Brain microvascular endothelial cell (primary cell): Measurements from ENCODE around the gene LCNL1.
"Not testable (repeated sequence)": the region's sequence is repeated elsewhere in the genome, so short reads cannot be mapped to it uniquely, and the experiment has no call there.

Experiments used
- DNase-seq: peaks from one replicate; pipeline ENCODE4 v3.0.0-alpha.2; 2020
- H3K27ac ChIP-seq: fragments of 250-450 bp; sonication (Bioruptor Pico); 2 replicates; pipeline ENCODE4 v1.5.1; 2020; ENCODE audit warnings: mild to moderate bottlenecking, moderate library complexity
- H3K27me3 ChIP-seq: fragments of 250-450 bp; sonication (Bioruptor Pico); replicated peaks from 2 replicates; pipeline ENCODE4 v1.5.1; 2020; ENCODE audit warnings: mild to moderate bottlenecking
- H3K36me3 ChIP-seq: fragments of 250-450 bp; sonication (Bioruptor Pico); replicated peaks from 2 replicates; pipeline ENCODE4 v1.5.1; 2020; ENCODE audit warnings: mild to moderate bottlenecking
- H3K4me3 ChIP-seq: 2 replicates; pipeline ENCODE4 v1.5.1; 2011; ENCODE audit warnings: low read depth, mild to moderate bottlenecking, control low read depth, low read length, moderate library complexity
- in situ Hi-C: cut with HindIII; loops from 2 replicates; pipeline ENCODE4 v1.10.0; 2017; ENCODE audit warnings: low sequenced_read_pairs, low pct_ligation_motif_present
- TF ChIP-seq, protein P1 (sequence below): IDR thresholded peaks from 2 replicates; pipeline ENCODE4 v1.5.1; 2011; ENCODE audit warnings: low read depth, mild to moderate bottlenecking, moderate library complexity, low read length, control low read depth, inconsistent platforms; ENCODE audit errors: missing control alignments

LCNL1 gene

GRCh38 chr9:137004285-137004684, 21.5 kb downstream of the LCNL1 start:
- H3K36me3 ChIP-seq, H3K27me3 ChIP-seq, H3K4me3 ChIP-seq, in situ Hi-C loops, H3K27ac ChIP-seq: not testable (repeated sequence)
- TF ChIP-seq, protein P1, sequence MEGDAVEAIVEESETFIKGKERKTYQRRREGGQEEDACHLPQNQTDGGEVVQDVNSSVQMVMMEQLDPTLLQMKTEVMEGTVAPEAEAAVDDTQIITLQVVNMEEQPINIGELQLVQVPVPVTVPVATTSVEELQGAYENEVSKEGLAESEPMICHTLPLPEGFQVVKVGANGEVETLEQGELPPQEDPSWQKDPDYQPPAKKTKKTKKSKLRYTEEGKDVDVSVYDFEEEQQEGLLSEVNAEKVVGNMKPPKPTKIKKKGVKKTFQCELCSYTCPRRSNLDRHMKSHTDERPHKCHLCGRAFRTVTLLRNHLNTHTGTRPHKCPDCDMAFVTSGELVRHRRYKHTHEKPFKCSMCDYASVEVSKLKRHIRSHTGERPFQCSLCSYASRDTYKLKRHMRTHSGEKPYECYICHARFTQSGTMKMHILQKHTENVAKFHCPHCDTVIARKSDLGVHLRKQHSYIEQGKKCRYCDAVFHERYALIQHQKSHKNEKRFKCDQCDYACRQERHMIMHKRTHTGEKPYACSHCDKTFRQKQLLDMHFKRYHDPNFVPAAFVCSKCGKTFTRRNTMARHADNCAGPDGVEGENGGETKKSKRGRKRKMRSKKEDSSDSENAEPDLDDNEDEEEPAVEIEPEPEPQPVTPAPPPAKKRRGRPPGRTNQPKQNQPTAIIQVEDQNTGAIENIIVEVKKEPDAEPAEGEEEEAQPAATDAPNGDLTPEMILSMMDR = peak; percentile 47
- peak; percentile 25 for DNase-seq

GRCh38 chr9:137006116-137007003, 23.6 kb downstream of the LCNL1 start:
- in situ Hi-C loops = no loop called here
- Histone ChIP-seq H3K27ac (no peak overlapping the region), H3K27me3 (no peaks in the 10 kb centered on the region), H3K4me3 (no peak overlapping the region), H3K36me3 (no peaks in the 10 kb centered on the region)
- TF ChIP-seq, protein P1 = no peak
- no peak for DNase-seq

DNA sequence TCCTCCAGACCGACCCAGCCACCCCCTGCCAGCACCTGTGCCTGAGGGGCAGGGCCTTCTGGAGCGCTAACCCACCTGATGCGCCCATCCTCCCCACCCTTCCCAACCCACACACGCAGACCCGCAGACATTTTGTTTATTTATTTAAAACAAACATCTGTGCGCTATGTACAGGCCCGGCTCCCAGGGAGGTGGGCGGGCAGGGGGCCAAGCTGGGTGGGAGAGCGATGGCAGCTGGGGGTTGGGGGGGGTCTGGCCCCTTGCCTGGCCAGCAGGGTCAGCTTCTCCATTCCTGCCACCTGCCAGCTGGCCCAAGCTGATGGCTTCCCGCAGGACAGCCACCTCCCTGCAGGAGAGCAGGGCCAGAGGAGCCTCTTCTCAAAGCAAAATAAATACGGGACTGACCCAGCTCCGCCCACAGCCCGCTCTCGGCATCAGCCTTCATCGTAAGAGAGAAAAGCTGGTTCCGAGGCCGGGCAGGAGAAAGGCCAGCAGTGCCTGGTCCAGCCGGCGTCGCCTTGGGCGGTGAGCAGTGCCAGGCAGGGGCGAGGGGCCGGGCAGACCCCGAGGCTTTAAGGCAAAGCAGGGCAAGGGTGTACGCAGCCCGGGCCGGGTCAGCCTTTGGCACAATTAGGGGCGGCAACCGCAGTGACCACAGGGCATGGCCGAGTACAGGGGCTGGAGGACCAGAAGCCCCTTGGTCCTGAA, 24.5 kb downstream of the LCNL1 start:
- no peaks in the 10 kb centered on the region for H3K27me3 ChIP-seq
- in situ Hi-C loops = no loop called here
- H3K4me3 ChIP-seq = no peak overlapping the region
- no peak overlapping the region for H3K27ac ChIP-seq
- TF ChIP-seq, protein P1 = no peak
- no peak for DNase-seq
- H3K36me3 ChIP-seq = peaks cover 3% of the 10 kb centered on the region

GRCh38 chr9:137007816-137008270, 25.1 kb downstream of the LCNL1 start:
- H3K36me3 ChIP-seq = peaks cover 3% of the 10 kb centered on the region
- no peaks in the 10 kb centered on the region for H3K27me3 ChIP-seq
- in situ Hi-C loops = no loop called here
- DNase-seq = no peak
- H3K27ac ChIP-seq = no peak overlapping the region
- no peak overlapping the region for H3K4me3 ChIP-seq
- TF ChIP-seq, protein P1 = no peak

GRCh38 chr9:137008312-137008711, 25.5 kb downstream of the LCNL1 start:
- Histone ChIP-seq H3K36me3 (peaks cover 3% of the 10 kb centered on the region), H3K4me3 (no peak overlapping the region), H3K27me3 (no peaks in the 10 kb centered on the region), H3K27ac (no peak overlapping the region)
- DNase-seq = no peak
- in situ Hi-C loops = no loop called here
- TF ChIP-seq, protein P1 = no peak
